ENCODE results near the gene KIF4A. TPM values are rescaled to one million over a fixed set of nuclear protein-coding genes. Genes with fewer than 3 reads are reported as not detected.

The KIF4A gene
- total and polyA plus RNA-seq, 2 of the 4 experiments (the other 2 are of a cell fraction) = 10.0 to 19.0 TPM

DNA sequence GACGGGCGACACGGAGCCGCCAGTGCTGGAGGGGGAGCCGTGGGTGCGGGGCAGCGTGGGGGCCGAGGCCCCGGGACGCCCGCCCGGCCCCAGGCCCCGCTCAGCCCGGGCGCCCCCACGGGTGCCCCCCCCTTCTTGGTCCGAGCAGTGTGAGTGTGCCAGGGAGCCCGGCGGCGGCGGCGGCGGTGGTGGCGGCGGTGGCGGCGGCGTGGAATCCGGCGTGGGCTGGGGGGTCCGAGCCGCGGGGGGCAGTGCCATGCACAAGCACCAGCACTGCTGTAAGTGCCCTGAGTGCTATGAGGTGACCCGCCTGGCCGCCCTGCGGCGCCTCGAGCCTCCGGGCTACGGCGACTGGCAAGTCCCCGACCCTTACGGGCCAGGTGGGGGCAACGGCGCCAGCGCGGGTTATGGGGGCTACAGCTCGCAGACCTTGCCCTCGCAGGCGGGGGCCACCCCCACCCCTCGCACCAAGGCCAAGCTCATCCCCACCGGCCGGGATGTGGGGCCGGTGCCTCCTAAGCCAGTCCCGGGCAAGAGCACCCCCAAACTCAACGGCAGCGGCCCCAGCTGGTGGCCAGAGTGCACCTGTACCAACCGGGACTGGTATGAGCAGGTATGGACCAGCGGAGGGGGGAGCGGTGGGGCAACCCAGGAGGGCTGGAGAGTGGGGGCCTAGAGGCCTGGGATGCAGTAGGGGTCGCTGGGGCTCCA is 155.2 kb downstream of the KIF4A start:
- dilution Hi-C loops (cut with HindIII; ENCODE audit: low sequenced_read_pairs, unreplicated experiment) (no loop called here), intact Hi-C loops (cut with micrococcal nuclease) (no loop called here), in situ Hi-C loops (cut with MboI; ENCODE audit: low sequenced_read_pairs) (no loop called here)
- H3K36me3 ChIP-seq (ENCODE audit: control insufficient read depth, insufficient read depth, low read length) = no peaks in the 10 kb centered on the region
- H3K23ac ChIP-seq (ENCODE audit: low read depth, low read length) = no peak overlapping the region
- no peaks in the 10 kb centered on the region for H3K4me1 ChIP-seq (ENCODE audit: control insufficient read depth, insufficient read depth, low read length)
- H3K27ac ChIP-seq (ENCODE audit: insufficient read depth, low read length) = no peak overlapping the region
- ChIA-PET POLR2A (ENCODE audit: unreplicated experiment) (no interaction called here), CTCF (no interaction called here)
- H4K5ac ChIP-seq (ENCODE audit: low read depth, low read length) = no peak overlapping the region
- DNase-seq = no peak
- no peaks in the 10 kb centered on the region for H3K9me1 ChIP-seq (ENCODE audit: insufficient read depth, low read length)
- no peak overlapping the region for H3K4ac ChIP-seq (ENCODE audit: low read depth, low read length)
- no peak overlapping the region for H2BK15ac ChIP-seq (ENCODE audit: low read depth, low read length)
- H4K91ac ChIP-seq (ENCODE audit: insufficient read depth, low read depth, low read length) = no peak overlapping the region
- no peak overlapping the region for H4K8ac ChIP-seq (ENCODE audit: low read depth in 2 of 2, low read length in 2 of 2)
- peak overlapping the region; percentile 69; the same call in 1 of the 2 replicates for H3K4me2 ChIP-seq (ENCODE audit: low read depth, low read length)
- H2BK20ac ChIP-seq (ENCODE audit: low read depth, low read length) = no peak overlapping the region
- no peaks in the 10 kb centered on the region; the same call in 1 of the 2 replicates for H3K9me3 ChIP-seq (ENCODE audit: control insufficient read depth, insufficient read depth, low read length)
- no peak overlapping the region for H2AK9ac ChIP-seq (replicated peaks; ENCODE audit: low read depth, low read length, poor library complexity)
- peaks cover 18% of the 10 kb centered on the region for H3K27me3 ChIP-seq (ENCODE audit: control insufficient read depth, insufficient read depth, low read length)
- no peak overlapping the region for H2BK5ac ChIP-seq (ENCODE audit: low read depth, low read length, poor library complexity, severe bottlenecking)
- H4K20me1 ChIP-seq (ENCODE audit: insufficient read depth, low read length) = no peaks in the 10 kb centered on the region
- 36% methylated on average over 9 of the region's 61 CpGs; no CpG with 5 or more reads in 1 of the 2 experiments for WGBS, 2 experiments (ENCODE audit: extremely low coverage in 2 of 2, insufficient read length in 1 of 2)
- H3K79me1 ChIP-seq (ENCODE audit: low read depth in 1 of 2, low read length in 2 of 2) = no peaks in the 10 kb centered on the region
- no peak overlapping the region for H2AK5ac ChIP-seq (ENCODE audit: low read depth, low read length)
- no peak overlapping the region for H2BK120ac ChIP-seq (ENCODE audit: low read depth, low read length)
- no peak overlapping the region for H3K56ac ChIP-seq (ENCODE audit: extremely low read depth, insufficient read depth, low read length)
- peak overlapping the region; percentile 37; the same call in 1 of the 2 replicates for H3K4me3 ChIP-seq (ENCODE audit: insufficient read depth, low read depth, low read length)
- TF ChIP-seq SMC3 (IDR thresholded peaks at IDR 0.05; ENCODE audit: low read depth, low read length) = no peak
- TF ChIP-seq, protein P1, sequence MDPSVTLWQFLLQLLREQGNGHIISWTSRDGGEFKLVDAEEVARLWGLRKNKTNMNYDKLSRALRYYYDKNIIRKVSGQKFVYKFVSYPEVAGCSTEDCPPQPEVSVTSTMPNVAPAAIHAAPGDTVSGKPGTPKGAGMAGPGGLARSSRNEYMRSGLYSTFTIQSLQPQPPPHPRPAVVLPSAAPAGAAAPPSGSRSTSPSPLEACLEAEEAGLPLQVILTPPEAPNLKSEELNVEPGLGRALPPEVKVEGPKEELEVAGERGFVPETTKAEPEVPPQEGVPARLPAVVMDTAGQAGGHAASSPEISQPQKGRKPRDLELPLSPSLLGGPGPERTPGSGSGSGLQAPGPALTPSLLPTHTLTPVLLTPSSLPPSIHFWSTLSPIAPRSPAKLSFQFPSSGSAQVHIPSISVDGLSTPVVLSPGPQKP (IDR thresholded peaks at IDR 0.05; ENCODE audit: borderline replicate concordance, low read depth, low read length) = no peak
- no peak overlapping the region for H3K18ac ChIP-seq (ENCODE audit: low read depth, low read length)
- H2AFZ ChIP-seq (replicated peaks; ENCODE audit: low read length, poor library complexity) = peak overlapping the region; percentile 79
- no peak overlapping the region for H3K9ac ChIP-seq (ENCODE audit: low read depth, low read length)
- no TSS peak for BruUV-seq (replicated peaks)
- no peak for ATAC-seq (ENCODE audit: low read depth)
- no peak overlapping the region for H3K14ac ChIP-seq (replicated peaks; ENCODE audit: low read depth, low read length)
